GM13977 (cell line): ENCODE measurements around the gene DCUN1D4.

ENCODE experiments used
- DNase-seq: peaks from one replicate; pipeline ENCODE4 v3.0.0; 2012; ENCODE audit warnings: low spot score
- in situ Hi-C: fragments of 300-500 bp; cut with MboI; formaldehyde crosslinking; loops from one replicate; pipeline ENCODE4 v1.12.0; 2022; ENCODE audit warnings: low sequenced_read_pairs, low pct_unique_long_range_greater_than_20kb, mixed read lengths, inconsistent platforms; ENCODE audit not compliant: unreplicated experiment
- TF ChIP-seq, protein P1 (sequence below): IDR thresholded peaks from 2 replicates; pipeline ENCODE4 v1.5.1; 2012; ENCODE audit warnings: mild to moderate bottlenecking, control low read depth; ENCODE audit not compliant: insufficient read depth; ENCODE audit errors: extremely low read depth, missing control alignments

The DCUN1D4 gene

DNA sequence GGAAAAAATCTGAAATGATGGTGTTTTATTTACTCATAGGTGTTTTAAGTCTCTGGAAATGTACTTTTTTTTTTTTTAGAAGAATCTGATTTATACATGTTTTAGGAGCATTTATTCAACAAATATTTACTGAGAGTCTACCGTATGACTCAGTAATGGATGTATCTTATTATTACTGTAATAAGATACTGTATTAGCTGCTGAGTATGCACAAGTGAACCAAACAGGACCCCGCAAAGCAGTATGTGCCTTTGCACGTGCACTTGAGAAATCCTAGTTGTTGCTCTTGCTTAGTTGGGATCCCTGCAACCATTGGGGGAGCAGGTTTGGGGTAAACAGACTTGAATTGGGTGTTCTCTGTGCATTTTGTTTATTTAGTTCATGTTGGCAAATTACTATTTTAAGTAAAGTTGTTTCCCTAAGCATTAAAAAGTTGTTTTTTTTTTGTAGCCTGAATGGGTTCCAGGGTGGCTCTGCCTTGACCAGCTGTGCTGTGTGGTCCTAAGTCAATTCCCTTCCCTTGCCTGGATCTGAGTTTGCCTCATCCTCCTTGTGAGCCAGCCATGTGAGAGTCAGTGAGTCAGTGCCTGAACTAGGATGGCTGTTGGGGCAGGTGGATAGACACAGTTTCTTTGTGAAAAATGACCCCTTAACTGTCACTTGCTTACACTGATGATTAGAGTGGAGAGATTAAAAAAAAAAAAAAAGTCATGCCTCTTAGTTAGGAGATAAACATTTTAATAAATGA lies 27.7 kb downstream of the DCUN1D4 start:
- DNase-seq: no peak
- TF ChIP-seq, protein P1, sequence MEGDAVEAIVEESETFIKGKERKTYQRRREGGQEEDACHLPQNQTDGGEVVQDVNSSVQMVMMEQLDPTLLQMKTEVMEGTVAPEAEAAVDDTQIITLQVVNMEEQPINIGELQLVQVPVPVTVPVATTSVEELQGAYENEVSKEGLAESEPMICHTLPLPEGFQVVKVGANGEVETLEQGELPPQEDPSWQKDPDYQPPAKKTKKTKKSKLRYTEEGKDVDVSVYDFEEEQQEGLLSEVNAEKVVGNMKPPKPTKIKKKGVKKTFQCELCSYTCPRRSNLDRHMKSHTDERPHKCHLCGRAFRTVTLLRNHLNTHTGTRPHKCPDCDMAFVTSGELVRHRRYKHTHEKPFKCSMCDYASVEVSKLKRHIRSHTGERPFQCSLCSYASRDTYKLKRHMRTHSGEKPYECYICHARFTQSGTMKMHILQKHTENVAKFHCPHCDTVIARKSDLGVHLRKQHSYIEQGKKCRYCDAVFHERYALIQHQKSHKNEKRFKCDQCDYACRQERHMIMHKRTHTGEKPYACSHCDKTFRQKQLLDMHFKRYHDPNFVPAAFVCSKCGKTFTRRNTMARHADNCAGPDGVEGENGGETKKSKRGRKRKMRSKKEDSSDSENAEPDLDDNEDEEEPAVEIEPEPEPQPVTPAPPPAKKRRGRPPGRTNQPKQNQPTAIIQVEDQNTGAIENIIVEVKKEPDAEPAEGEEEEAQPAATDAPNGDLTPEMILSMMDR: no peak

DNA sequence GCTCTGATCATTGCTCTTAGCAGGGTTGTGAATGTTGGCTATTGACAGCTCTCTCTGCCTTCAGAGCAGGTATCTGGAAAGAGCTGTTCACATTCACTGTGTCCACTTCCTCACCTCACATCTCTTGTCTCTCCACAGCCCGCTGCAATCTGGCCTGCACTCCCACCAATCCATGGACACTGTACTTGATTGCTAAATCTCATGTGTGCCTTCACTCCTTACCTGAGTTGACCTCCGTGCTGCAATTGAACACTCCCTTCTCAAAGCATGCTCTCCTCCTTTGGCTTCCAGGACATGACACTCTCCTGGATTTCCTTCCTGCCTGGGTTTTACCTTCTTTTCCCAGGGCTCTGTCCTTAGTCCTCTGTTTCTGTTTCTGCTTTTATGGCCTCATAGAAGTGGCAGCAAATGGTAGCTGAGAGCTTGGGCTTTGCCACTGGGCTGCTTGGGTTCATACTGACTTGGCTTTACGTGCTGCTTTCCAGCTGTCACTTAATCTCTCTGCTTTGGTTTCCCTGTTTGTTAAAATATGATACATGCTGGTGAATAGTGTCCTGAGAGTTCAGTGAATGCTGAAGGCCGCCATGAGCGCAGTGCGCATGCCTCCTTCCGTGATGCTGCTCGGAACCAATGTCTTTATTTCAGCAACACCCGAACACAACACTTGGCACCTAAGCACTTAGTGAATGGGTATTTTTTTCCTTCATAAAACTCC lies 29.5 kb downstream of the DCUN1D4 start:
- TF ChIP-seq, protein P1: no peak
- DNase-seq: no peak
- in situ Hi-C loops: no loop called here

More for the DNA sequence above, 27.7 kb downstream of the DCUN1D4 start:
- in situ Hi-C loops: no loop called here

DNA sequence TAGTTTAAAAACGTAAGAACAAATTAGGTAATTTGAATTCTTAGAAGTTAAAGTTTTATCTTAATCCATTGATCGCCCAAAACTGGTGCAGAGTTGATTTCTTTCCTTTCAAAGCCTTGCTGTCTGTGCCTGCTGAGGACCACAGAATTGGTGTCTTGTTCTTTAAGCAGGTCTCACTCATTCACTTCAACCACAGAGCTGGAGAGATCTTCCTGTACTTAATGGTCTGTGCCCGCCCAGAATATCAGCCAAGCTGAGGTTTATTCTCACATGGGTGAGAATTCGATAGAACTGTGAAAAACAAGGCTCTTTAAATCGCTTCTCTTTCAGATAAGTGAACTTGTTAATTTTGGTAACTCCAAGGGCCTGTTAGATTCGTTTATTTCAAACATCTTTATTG lies 31.6 kb downstream of the DCUN1D4 start:
- TF ChIP-seq, protein P1: no peak
- DNase-seq: no peak
- in situ Hi-C loops: no loop called here

DNA sequence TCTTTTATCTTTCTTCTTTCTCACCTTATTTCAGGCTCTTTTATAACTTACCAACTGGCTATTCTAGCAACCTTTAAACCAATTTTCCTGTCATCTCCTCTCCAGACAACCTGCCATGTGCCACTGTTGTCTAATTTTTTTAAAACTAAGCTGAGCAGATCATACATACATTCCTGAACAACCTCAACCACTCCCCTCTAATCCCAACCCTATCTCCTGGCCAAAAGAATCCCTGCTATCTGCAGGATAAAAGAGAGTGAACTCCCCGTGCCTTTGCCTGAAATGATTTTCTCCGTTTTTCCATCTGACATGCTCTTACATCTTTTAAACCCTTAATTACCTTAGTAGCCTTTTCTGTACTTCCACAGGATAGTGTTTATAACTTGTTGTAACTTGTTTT lies 35.5 kb downstream of the DCUN1D4 start:
- in situ Hi-C loops: no loop called here
- TF ChIP-seq, protein P1: no peak
- no peak for DNase-seq

DNA sequence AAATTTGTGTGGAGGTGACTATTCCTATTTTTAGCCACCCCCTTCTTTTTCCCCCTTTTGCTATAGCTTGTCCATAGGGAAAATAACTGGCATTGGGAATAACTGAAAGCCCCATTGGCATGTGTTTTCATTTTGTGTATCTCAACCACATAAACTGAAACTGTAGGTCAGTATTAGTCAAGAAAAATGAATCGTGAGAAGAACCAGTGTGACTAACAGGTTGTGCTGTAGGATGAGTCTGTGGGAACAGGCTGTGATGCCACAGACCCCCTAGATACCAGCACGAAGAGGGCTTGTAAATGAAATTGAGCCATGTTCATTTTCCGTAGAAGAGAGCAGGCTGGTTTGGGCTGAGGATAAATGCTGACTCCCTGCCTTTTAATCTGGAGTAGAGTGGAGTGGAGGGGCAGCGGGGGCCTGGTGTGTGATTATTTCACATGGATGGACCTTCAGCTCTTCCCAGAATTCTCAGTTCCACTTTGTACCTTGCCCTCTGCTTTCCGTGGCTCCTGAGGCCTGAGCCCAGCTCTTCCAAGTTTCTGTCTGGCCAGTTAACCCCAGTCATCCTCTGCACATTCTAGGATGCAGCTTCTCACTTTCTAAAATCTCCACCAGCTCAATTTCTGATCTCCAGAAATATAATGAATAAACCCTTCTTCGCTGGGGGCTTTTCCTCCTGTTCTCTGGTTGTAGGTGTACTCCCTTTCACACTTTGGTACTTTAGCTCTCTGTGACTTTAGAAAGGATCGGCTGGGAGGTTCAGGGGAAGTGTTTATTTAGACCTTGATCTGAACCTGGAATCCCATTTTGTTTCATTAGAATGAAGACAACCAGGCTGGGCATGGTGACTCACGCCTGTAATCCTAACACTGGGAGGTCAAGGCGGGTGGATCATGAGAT lies 37.3 kb downstream of the DCUN1D4 start:
- TF ChIP-seq, protein P1: no peak
- in situ Hi-C loops: no loop called here

DNA sequence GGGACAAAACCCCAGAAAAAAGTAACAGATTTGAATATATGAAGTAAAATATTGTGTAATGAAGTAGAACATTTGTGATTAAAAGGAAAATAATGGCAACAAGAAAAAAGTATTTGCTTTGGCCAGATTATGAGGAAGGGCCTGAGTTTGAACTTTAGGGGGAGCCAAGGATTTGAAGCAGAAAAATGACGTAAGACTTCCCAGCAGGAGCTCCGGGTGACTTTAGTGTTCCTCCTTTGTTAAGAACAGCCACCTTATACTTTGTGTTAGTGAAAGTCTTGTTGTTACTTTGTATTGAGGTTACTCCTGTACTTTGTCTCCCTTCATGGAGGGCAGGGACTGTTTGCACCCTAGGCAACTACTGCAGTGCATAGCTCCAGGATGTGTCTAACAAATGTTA lies 41.1 kb downstream of the DCUN1D4 start:
- in situ Hi-C loops: no loop called here
- TF ChIP-seq, protein P1: no peak
- no peak for DNase-seq

More for the DNA sequence above, 37.3 kb downstream of the DCUN1D4 start:
- no peak for DNase-seq
